Activated CD4-positive, alpha-beta T cell treated with anti-CD3 and anti-CD28 coated beads, Interleukin-10, Interleukin-2, amounts not matched to agents 100 ng/mL and 50 ng/mL, durations not matched to agents 16 hours and 8 hours (primary cell): ENCODE measurements around the gene PLXNC1.
A peak's percentile ranks its signal among the peaks of the same experiment; 100 is the strongest.

Source experiments
- DNase-seq: peaks from one replicate; pipeline ENCODE4 v3.0.0-alpha.2; 2020

PLXNC1 gene

DNA sequence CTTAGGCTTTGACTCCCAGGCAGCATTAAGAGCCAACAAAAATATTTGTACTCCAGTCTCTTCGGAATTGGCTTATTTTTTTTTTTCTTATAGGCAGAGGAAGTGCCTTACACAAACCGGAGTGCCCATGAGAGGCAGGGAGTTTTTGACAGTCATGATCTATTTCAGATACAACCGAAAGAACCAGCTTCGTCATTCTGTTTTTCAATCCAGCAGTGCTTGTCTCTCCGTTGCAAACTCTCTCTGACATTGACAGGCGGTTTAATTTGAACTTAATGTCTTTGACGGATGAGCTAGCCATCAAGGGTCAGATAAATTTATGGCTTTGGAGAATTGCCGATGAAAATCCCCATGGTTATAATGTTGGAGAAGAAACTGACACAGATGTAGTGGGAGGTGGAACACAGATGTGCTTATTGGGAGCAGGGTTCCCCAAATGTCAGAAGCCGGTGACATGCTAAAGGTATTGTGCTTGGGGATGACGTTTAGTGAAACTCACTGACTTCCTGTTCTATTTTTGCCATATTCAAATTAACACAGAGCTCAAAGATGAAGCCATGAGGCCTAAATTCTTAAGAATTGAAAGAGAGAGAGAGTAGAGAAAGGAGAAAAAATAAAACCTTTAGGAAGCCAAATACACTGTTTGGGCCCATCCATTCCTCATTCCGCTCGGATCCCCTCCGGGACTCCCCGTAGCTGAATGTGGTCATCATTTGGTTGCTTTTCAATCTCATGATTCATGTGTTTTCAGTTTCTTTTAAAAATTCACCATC, 59.7 kb downstream of the PLXNC1 start:
- peak; percentile 85 for DNase-seq

DNA sequence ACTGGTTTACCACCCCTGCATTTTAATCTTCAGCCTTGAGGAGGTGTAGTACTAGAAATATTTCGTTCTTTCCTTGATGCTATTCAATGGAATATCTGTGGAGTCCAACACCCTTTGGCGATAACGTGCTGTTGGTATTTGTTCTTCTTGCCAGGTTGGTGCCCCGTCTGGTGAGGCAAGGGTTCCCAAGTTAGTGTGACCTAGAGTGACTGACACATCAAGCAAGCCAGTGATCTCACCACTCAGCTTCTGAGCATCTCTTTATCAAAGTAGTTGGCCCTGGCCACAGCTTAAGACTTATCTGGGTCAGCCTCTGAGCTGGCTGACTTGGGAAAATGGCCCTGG, 60.2 kb downstream of the PLXNC1 start:
- peak; percentile 75 for DNase-seq

GRCh38 chr12:94209240-94209639, 60.9 kb downstream of the PLXNC1 start:
- no peak for DNase-seq

DNA sequence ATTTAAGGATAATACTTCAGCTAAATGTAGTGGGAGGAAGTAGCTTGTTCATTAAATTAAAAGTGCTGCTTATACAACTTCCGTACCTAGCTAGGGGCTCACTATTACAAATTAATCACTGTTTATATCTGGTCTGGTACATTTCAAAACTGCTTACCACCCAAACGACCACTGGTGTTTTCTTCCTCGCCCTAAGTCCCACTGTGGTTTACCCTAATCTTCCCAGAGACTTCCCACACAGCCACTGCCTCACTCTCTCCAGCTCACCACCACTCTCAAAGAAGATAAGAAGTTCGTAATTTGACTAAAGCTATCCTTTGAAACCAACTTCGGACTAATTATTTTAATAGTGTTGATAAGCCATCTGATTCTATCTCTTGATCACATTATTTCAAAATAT, 62.6 kb downstream of the PLXNC1 start:
- DNase-seq = no peak

DNA sequence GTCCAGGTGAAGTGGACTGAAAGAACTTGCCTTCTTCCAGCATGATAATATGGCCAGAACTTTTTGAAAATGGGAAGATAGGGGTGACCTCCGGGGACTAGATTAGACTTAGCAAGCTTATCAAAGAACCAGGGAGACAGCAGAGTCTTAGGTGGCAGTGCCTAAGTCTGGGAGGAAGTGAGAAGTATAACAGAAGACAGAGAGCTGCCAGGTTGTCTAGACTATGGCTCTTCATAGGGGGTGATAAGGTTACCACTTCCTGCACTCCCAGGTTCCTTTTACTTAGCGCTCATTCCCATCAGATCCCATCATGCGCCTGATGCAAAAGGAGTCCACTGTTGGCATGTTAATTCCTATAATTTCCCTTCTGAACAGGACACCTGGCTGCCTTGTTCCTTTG, 69.9 kb downstream of the PLXNC1 start:
- DNase-seq = no peak

DNA sequence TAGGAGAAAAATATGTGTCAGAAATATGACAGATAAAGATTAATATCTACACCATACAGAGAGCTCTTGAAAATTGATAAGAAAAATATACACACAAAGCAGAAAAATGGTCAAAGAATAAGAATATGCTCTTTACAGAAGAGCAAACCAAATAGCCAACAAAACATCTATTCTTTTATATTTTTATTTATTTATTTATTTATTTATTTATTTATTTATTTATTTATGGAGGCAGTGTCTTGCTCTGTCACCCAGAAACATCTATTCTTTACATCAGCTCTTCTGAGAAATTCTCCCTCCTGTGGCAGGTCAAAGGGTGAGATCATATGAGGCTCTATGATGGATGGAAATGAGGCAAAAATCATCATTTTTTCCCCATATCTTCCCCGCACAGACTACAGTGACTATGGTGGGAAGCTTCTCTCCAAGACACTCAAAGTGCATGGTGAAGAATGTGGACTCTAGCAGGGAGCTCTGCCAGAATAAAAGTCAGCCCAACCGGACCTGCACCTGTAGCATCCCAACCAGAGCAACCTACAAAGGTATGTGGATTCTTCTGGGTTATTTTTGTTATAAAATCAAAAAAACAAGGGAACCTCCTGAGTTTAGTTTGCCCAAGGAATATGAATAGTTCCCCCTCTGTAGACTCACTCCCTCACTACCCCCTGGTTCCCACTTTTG, 71.4 kb downstream of the PLXNC1 start:
- DNase-seq = no peak

GRCh38 chr12:94220804-94221203, 72.4 kb downstream of the PLXNC1 start:
- DNase-seq = no peak

DNA sequence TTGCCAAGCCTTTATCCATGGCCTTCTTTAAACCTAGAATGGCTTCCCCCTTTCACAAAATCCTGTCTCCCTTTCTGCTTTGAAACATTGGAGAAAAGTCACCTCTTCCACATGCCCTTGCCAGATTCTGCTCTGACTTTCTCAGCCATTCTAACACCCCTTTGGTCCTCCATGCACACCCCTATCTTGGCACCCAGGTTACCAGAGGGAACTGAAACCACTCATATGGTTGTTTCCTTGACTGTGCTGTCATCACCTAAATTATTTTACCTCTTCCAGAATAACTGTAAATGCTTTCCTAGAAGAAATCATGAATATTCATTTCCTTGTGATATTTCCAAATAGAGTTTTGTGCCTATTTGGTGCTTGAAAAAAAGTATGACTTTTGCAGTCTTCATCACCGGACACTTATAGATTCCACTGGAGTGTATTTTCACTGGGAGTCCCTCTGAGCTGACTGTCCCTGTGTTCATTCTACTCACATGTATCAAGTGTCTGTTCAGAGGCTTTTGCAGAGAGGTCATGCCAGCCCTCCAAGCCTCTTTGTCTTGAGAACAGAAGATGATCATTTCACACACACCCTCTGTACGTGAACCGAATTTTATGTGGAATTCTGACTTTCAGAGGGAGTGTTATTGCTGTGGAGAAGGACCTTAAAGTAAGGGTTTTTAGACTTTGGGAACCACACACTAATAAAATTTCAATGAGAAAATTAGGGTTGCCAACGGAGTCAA, 74.1 kb downstream of the PLXNC1 start:
- DNase-seq = no peak

- DNase-seq = no peak
These were observed 75.5 kb downstream of the PLXNC1 start for GRCh38 chr12:94223842-94224241.

- no peak for DNase-seq
These were observed 77.1 kb downstream of the PLXNC1 start for GRCh38 chr12:94225506-94225905.

DNA sequence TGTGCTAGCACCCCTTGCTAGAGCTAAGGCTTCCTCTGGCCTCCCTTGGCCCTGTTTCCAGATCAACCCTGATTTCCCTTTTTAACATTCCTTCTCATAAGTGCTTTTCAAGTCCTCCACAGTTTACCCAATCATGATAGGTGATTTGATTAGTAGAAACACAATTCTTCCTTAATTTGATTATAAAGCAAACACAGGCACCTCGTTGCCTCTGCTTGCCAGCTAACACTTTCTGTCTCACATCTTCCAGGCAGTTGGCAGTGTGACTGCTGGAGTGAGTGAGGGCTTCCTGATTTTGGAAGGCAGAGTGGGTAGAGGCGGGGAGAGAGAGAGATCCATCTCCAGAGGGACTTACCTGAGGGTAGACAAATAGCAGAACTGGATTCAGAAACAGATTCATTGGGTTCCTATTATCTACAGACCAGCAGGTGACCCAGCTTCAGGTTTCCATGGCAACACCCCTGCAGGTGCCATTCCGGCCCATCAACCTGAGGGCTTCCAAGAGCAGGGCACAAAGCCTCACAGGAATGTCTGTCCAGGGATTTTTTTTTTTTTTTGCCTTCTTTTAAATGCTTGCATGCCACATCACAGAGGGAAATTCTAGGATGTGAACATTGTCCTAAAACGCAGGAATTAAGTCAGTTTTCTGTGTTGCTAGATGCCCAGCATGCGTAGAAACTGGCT, 77.7 kb downstream of the PLXNC1 start:
- no peak for DNase-seq

GRCh38 chr12:94227066-94227465, 78.7 kb downstream of the PLXNC1 start:
- DNase-seq = no peak

GRCh38 chr12:94228488-94228907, 80.1 kb downstream of the PLXNC1 start:
- DNase-seq = no peak

- no peak for DNase-seq
These were observed 81.5 kb downstream of the PLXNC1 start for GRCh38 chr12:94229902-94230301.

GRCh38 chr12:94230357-94230905, 82.1 kb downstream of the PLXNC1 start:
- DNase-seq = no peak

DNA sequence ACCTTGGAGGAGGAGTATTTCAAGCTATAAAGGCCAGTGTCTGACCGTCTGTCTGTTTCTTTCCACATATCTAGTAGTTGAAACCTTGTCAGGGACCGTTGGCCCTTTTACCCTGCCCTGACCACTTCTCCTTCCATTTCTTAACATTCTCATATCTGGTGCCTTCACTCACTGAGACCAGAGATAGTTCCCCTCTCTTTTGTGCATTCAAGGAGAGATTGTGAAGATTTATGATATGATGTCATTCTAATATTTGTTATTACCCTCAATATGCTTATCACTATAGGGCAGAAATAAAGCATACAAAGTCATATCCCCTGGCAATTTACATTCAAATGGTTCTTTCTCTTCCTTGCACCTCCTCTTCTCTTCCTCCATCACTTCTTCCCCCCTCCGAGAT, 83.3 kb downstream of the PLXNC1 start:
- DNase-seq = no peak

DNA sequence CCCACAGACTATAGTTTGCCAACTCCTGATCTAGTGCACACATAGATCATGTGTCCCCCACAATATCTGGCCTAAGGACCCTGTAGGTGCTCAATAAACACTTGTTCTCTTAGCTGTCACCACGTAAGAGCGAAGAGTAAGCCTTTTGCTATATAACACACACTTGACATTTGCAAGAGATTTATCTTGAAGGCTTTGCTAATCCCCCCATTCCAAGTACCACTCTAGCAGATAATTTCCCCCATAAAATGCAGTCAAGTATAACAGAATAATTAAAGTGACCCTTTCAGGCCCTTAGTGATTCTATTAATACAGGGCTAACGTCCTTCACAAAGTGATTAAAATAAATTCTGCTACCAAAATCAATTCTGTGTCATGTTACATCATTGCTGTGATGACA, 87.5 kb downstream of the PLXNC1 start:
- DNase-seq = no peak

DNA sequence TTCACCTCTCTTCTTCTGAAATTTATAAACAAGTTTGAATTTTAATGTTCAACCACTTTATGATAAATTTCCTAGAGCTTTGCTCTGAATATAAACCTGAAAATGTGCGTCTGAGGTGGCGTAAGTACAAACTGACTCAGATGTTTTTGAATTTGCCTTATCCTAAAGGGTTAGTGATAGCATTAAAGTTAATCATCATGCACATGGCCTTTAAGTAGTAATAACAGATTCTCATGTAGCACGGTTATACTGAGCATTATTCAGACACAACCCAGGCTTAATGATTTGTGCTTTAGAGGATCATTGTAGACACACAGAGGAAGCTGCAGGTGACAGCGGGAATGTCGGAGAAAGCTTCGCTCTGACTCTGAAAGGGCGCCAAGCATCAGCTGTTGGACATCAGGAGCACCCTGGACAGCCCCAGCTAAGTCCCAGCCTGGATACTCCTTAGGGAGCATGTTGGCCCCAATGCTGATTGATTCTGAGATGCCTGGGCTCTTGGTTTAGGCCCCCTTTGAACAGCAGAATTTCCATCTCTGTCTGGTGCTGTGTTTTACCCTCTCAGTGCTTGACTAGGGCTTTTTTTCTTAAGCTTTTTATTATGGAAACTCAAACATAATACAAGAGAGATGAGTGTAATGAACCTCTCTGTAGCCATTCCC, 91.1 kb downstream of the PLXNC1 start:
- no peak for DNase-seq

- DNase-seq = no peak
These were observed 91.8 kb downstream of the PLXNC1 start for GRCh38 chr12:94240171-94240570.

DNA sequence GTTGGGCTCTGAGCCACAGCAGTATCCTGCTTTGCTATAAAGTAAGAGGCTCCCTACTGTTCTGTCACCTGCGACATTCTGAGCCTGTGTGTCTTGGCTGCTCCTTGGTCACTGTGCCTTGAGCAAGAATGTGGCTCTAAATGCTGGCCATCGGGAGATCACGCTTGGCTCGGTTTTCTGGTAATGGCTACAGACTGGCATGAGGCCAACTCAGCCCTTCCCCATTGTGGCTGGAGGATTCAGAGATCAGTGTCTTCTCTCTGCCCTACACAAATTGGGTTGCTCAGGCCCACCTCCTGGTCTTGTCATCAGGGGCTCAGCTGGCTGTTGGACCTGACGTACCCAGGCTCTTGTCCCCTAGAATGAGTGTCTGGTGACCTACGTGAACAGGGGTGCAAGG, 94.5 kb downstream of the PLXNC1 start:
- no peak for DNase-seq

- peak; percentile 74 for DNase-seq
These were observed 96.1 kb downstream of the PLXNC1 start for GRCh38 chr12:94244165-94245133.
